Neural cell (in vitro differentiated cells): ENCODE results near the gene FOXJ2. TPM values are rescaled to one million over a fixed set of nuclear protein-coding genes. Genes with fewer than 3 reads are reported as not detected.
A peak's percentile ranks its signal among the peaks of the same experiment; 100 is the strongest.

Experiments
- H2AFZ ChIP-seq: fragments of 200-600, 300-800 bp; sonication (generic), shearing (Covaris generic); 2 replicates; pipeline ENCODE4 v1.6.0; 2014; ENCODE audit warnings: low read depth, mild to moderate bottlenecking, antibody characterized with exemption, low read length, moderate library complexity
- H3F3A ChIP-seq: fragments of 200-600 bp; shearing (Covaris generic); 2 replicates; pipeline ENCODE4 v1.6.1; 2016; ENCODE audit warnings: mild to moderate bottlenecking, moderate library complexity, mixed read lengths, antibody characterized with exemption, low read length; ENCODE audit not compliant: insufficient read depth, poor library complexity, severe bottlenecking
- H3K27ac ChIP-seq: fragments of 200-600, 300-800 bp; sonication (generic), shearing (Covaris generic); 2 replicates; pipeline ENCODE4 v1.5.1; 2014; ENCODE audit warnings: mild to moderate bottlenecking, low read length, moderate library complexity
- H3K27me3 ChIP-seq: fragments of 300-800, 200-600 bp; sonication (generic), shearing (Covaris generic); 2 replicates; pipeline ENCODE4 v1.6.0; 2014; ENCODE audit warnings: mild to moderate bottlenecking, low read depth, low read length, moderate library complexity; ENCODE audit not compliant: insufficient read depth
- H3K36me3 ChIP-seq: fragments of 300-800, 200-600 bp; sonication (generic), shearing (Covaris generic); 2 replicates; pipeline ENCODE4 v1.5.1; 2014; ENCODE audit warnings: mild to moderate bottlenecking, antibody characterized with exemption, low read length, moderate library complexity; ENCODE audit not compliant: insufficient read depth
- H3K4me2 ChIP-seq: fragments of 300-800, 200-600 bp; sonication (generic), shearing (Covaris generic); 2 replicates; pipeline ENCODE4 v1.6.0; 2014; ENCODE audit warnings: mild to moderate bottlenecking, low read length
- H3K4me3 ChIP-seq: fragments of 300-800, 200-600 bp; sonication (generic), shearing (Covaris generic); 2 replicates; pipeline ENCODE4 v1.5.1; 2014; ENCODE audit warnings: mild to moderate bottlenecking, low read length, moderate library complexity
- H3K79me2 ChIP-seq: fragments of 200-600 bp; shearing (Covaris generic); replicated peaks from 2 replicates; pipeline ENCODE4 v1.6.0; 2014; ENCODE audit warnings: mild to moderate bottlenecking, low read length, moderate library complexity; ENCODE audit not compliant: insufficient read depth
- H3K9ac ChIP-seq: fragments of 300-800, 200-600 bp; sonication (generic), shearing (Covaris generic); 2 replicates; pipeline ENCODE4 v1.6.1; 2016; ENCODE audit warnings: mild to moderate bottlenecking, low read length, mixed read lengths
- H3K9me2 ChIP-seq: fragments of 200-600 bp; shearing (Covaris generic); 2 replicates; pipeline ENCODE4 v1.6.1; 2016; ENCODE audit warnings: mild to moderate bottlenecking, low read length, mixed read lengths; ENCODE audit not compliant: insufficient read depth
- H3K9me3 ChIP-seq: fragments of 200-600, 300-800 bp; sonication (generic), shearing (Covaris generic); 2 replicates; pipeline ENCODE4 v1.6.1; 2016; ENCODE audit warnings: mild to moderate bottlenecking, mixed run types, low read length, moderate library complexity, mixed read lengths
- H4K20me1 ChIP-seq: fragments of 200-600 bp; shearing (Covaris generic); 2 replicates; pipeline ENCODE4 v1.6.1; 2016; ENCODE audit warnings: mild to moderate bottlenecking, mixed run types; ENCODE audit not compliant: insufficient read depth
- CTCF ChIP-seq: fragments of 450-650 bp; IDR thresholded peaks from 2 replicates; pipeline ENCODE4 v1.5.1; 2014; ENCODE audit warnings: antibody characterized with exemption, mild to moderate bottlenecking, moderate library complexity; ENCODE audit not compliant: poor library complexity, severe bottlenecking
- EP300 ChIP-seq: fragments of 450-650 bp; conservative IDR thresholded peaks from 2 replicates; pipeline ENCODE4 v1.6.1; 2014; ENCODE audit warnings: antibody characterized with exemption, mild to moderate bottlenecking, moderate library complexity; ENCODE audit not compliant: poor library complexity, severe bottlenecking
- EZH2 ChIP-seq: fragments of 200-600, 300-800 bp; shearing (Covaris generic), sonication (generic); IDR thresholded peaks from 2 replicates; pipeline ENCODE4 v1.6.1; 2014; ENCODE audit warnings: antibody characterized with exemption, low read length, borderline replicate concordance, mild to moderate bottlenecking; ENCODE audit not compliant: insufficient read depth, poor library complexity, severe bottlenecking
- MXI1 ChIP-seq: fragments of 450-650 bp; conservative IDR thresholded peaks from 2 replicates; pipeline ENCODE4 v1.6.1; 2014; ENCODE audit warnings: antibody characterized with exemption, mild to moderate bottlenecking; ENCODE audit not compliant: poor library complexity, severe bottlenecking
- POLR2AphosphoS5 ChIP-seq: IDR thresholded peaks from 2 replicates; pipeline ENCODE4 v1.6.1; 2012
- RAD21 ChIP-seq: fragments of 450-650 bp; conservative IDR thresholded peaks from 2 replicates; pipeline ENCODE4 v1.6.1; 2014; ENCODE audit warnings: antibody characterized with exemption, mild to moderate bottlenecking, moderate library complexity
- REST ChIP-seq: IDR thresholded peaks from 2 replicates; pipeline ENCODE4 v1.6.1; 2012; ENCODE audit warnings: borderline replicate concordance
- SMC3 ChIP-seq: fragments of 450-650 bp; conservative IDR thresholded peaks from 2 replicates; pipeline ENCODE4 v1.6.1; 2014; ENCODE audit warnings: antibody characterized with exemption, mild to moderate bottlenecking, moderate library complexity; ENCODE audit not compliant: poor library complexity
- TAF1 ChIP-seq: IDR thresholded peaks from 2 replicates; pipeline ENCODE4 v1.6.1; 2012; ENCODE audit warnings: low read depth
- polyA plus RNA-seq: library from polyadenylated mRNA; depleted of rRNA; stranded (reverse); fragments of >200 nt; gene quantifications from 2 replicates; pipeline ENCODE4 v1.2.3, GENCODE V29; 2014

FOXJ2 gene
- polyA plus RNA-seq, 1 donor from 2014 or later: 5.8 TPM

DNA sequence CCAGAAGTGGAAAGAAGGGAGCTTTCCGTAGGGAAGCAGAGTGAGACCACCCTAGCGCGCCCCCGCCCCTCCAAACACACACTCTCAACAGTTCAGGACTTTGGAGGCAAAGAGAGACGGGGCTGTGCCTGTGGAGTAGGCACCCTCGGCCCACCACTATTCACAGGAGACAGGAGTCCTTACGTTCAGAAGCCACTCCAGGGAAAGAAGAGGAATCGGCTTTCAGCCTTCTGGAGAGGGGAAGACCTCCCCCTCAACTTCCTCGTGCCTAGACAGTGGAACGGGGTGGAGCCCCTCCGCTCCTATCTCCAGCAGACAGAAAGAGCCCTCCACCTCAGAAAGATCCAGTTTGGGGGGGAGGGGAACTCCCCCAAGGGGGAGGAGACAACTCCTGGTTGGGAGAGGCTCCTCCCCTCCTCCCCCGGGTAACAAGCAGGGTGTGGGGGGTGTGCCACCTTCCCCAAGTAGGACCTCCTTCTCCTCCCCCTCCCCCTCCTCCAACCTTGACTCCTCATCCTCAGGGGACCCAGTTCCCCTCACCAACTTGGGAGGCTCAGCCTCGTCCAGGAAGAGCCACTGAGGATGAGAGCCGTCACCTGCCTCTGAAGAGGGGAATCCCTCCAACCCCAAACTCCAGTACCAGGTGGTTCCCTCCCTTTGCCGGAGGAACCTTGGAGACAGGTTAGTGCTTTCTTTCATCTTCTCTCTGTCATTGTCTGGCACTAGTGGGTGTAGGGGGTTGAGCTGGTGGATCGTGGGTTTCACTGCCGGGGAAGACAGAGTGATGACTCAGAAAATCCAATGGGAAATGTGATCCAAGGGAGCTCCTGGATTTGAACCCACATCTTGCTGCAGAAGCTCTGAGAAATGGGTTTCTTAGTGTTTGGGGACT is 883 bp downstream of the FOXJ2 start:
- Histone ChIP-seq H3F3A (peaks cover 5% of the 10 kb centered on the region), H3K4me2 (peak overlapping the region; percentile 52), H4K20me1 (no peaks in the 10 kb centered on the region)

GRCh38 chr12:8034802-8035201 is 2.3 kb downstream of the FOXJ2 start:
- H3K4me2 ChIP-seq: peak overlapping the region; percentile 52
- no peak for TF ChIP-seq POLR2AphosphoS5
- H2AFZ ChIP-seq: no peak overlapping the region
- H3K4me3 ChIP-seq: peak overlapping the region; percentile 94
- no peaks in the 10 kb centered on the region for H3K9me3 ChIP-seq
- peaks cover 5% of the 10 kb centered on the region for H3F3A ChIP-seq
- H3K9ac ChIP-seq: no peak overlapping the region
- H3K27me3 ChIP-seq: no peaks in the 10 kb centered on the region
- H3K79me2 ChIP-seq: peaks cover 8% of the 10 kb centered on the region
- H4K20me1 ChIP-seq: no peaks in the 10 kb centered on the region
- no peak overlapping the region for H3K27ac ChIP-seq
- no peaks in the 10 kb centered on the region for H3K9me2 ChIP-seq
- no peaks in the 10 kb centered on the region for H3K36me3 ChIP-seq

More for the DNA sequence above, 883 bp downstream of the FOXJ2 start:
- H3K27ac ChIP-seq: peak overlapping the region; percentile 68
- peak overlapping the region; percentile 93 for H3K9ac ChIP-seq
- H3K27me3 ChIP-seq: no peaks in the 10 kb centered on the region
- H3K79me2 ChIP-seq: peaks cover 8% of the 10 kb centered on the region
- H3K4me3 ChIP-seq: peak overlapping the region; percentile 94
- no peaks in the 10 kb centered on the region for H3K9me3 ChIP-seq
- no peaks in the 10 kb centered on the region for H3K9me2 ChIP-seq
- H3K36me3 ChIP-seq: no peaks in the 10 kb centered on the region
- TF ChIP-seq SMC3 (no peak), CTCF (peak; percentile 22)
- H2AFZ ChIP-seq: peak overlapping the region; percentile 84

- Histone ChIP-seq H3K4me2 (no peak overlapping the region), H3K36me3 (no peaks in the 10 kb centered on the region), H3K9ac (no peak overlapping the region), H3K4me3 (peak overlapping the region; percentile 94), H3K79me2 (peaks cover 8% of the 10 kb centered on the region), H3K27ac (no peak overlapping the region), H3F3A (no peaks in the 10 kb centered on the region), H3K9me2 (no peaks in the 10 kb centered on the region), H2AFZ (no peak overlapping the region), H4K20me1 (no peaks in the 10 kb centered on the region), H3K27me3 (no peaks in the 10 kb centered on the region), H3K9me3 (no peaks in the 10 kb centered on the region)
- TF ChIP-seq TAF1: no peak
- no peak for TF ChIP-seq EP300
- TF ChIP-seq POLR2AphosphoS5: no peak
- TF ChIP-seq RAD21: no peak
- TF ChIP-seq SMC3: no peak
- TF ChIP-seq CTCF: no peak
- TF ChIP-seq EZH2: no peak
- no peak for TF ChIP-seq REST
- no peak for TF ChIP-seq MXI1
Observed at GRCh38 chr12:8035440-8036010, 3.0 kb downstream of the FOXJ2 start.
